ENCODE results near the gene PMP22.
"Not testable (repeated sequence)": the region's sequence is repeated elsewhere in the genome, so short reads cannot be mapped to it uniquely, and the experiment has no call there.

The PMP22 gene

DNA sequence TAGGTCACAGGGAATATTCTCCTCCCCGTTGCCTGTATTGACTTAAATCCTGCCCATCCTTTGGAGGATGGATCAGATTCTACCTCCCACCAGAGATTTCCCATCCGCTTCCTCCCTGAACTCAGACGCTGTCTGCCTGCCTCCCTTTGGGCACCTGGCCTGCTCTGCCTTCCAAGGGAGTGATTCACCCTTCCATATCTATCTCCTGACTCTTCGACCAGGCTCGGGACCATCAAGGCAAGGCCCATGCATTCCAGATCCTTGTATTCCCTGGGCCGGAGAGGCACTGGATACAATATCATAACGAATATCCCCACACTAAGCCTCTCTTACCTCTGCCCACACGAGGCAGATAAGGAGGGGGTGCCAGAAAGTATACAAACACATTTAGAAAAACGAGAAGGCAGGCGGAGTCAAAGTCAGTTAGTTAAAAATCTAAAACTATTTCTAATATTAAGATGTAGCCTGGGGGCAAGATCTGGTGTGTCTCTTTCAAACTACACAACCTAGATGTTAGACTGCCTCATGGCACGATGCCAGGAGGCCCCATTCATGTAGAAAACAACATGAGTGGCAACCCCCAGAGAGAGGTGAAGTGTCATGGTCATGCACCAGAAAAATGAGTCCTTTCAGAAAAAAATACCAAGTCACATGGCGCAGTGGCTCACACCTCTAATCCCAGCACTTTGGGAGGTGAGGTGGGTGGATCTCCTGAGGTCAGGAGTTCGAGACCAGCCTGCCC, 9.2 kb downstream of the PMP22 start:
- DNase-seq (ENCODE audit: low spot score), result no peak

DNA sequence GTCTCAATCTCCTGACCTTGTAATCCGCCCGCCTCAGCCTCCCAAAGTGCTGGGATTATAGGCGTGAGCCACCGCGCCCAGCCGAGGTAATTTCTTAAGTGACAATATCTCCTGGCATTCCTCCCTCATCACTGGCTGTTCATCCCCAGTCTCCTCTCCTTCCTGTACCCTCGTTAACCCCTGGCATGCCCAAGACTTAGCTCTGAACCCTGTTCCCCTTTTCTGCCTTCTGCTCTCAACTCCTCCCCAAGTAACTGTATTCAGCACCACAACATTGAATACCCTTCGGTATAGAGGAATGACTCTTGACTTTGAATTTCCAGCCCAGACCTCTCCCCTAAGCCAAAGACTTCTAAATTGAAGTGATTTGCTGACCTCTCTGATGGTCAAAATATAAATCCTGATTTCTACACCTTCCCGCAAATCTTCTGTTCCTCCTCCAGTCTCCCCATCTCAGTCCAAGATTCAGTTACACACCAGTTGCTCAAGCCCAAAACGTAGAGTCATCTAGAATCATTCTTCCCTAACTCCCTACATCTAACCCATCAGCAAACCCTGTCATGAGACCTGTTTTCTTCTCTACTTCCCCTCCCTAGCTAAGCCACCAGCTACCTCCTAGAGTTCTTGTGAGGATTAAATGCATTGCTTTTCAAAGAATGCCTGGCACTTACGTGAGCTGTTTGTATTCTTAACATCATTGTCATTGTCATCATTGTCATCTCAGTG, 14.8 kb downstream of the PMP22 start:
- no peak for DNase-seq (ENCODE audit: low spot score)

GRCh38 chr17:15249487-15249886, 15.6 kb downstream of the PMP22 start:
- no peak for DNase-seq (ENCODE audit: low spot score)

GRCh38 chr17:15247891-15248529, 17.1 kb downstream of the PMP22 start:
- peak; percentile 1 for DNase-seq (ENCODE audit: low spot score)

DNA sequence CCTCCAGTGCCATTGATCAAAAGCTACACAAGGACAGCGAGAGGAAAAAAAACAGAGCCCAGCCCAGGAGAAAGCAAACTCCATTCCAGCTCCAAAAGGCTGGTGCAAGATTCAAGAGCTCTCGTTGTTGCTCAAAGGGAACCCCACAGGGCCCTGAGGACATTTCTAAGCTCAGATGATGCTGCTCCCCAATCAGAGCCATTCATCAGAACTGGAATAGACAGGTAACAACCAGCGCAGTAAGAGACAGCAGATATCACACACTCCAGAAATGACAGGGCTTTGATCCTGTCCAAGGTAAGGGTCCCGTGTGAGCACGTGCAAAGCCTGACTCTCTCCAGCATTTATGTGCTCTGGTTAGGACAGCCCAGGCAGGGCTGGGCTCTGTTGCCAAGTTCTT, 20.1 kb downstream of the PMP22 start:
- DNase-seq (ENCODE audit: low spot score), result no peak

DNA sequence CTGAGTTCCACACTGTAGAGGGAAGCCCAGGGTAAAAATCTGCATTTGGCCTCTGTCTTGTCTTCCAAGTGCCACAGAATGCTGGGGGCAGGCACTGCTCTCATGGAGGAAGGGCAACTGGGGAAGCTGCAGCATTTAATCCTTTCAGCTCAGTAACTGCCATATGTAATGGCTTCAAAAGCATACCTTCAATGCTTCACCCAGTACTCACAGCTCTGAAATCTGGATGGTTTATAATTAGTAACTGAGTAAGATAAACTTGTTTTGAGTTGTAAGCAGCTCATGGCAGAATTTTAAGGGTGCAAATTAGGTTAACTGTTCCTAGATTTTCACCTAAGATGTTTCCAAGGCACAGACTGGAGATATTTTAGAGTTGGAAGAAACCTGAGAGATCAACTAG, 24.5 kb downstream of the PMP22 start:
- DNase-seq (ENCODE audit: low spot score), result no peak

DNA sequence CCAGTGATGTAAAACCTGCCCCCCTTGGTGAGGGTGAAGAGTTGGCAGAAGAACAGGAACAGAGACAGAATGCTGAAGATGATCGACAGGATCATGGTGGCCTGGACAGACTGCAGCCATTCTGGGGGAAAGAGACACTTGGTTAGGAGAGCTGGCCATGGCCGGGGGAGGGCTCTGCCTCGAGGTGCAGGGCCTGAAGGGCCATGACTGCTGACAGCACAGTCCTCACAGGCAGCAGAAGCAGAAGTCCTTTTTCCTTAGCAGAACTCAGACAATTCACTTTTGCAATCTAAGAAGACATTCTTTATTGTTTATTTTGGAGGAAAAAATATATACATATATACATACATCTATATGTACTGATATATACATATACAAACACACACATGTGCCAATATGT, 25.6 kb downstream of the PMP22 start:
- DNase-seq (ENCODE audit: low spot score), result no peak

GRCh38 chr17:15238676-15239422, 26.3 kb downstream of the PMP22 start:
- no peak for DNase-seq (ENCODE audit: low spot score)

GRCh38 chr17:15238057-15238456, 27.1 kb downstream of the PMP22 start:
- no peak for DNase-seq (ENCODE audit: low spot score)

DNA sequence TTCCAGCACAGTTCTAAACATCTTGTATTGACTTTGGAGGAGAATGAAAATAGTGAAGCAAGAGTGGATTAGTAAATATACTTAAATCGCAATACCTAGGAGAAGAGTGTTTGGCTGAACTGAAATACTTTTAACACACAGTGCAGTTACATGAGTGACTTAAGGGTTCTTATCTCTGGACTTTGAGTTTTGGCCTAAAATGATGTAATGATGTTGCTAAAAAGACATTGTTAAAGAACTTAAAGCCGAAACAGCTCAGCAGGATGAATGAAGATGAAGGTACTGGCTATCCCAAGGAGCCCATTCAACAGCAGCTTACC, 28.1 kb downstream of the PMP22 start:
- no peak for DNase-seq (ENCODE audit: low spot score)

GRCh38 chr17:15236281-15237105, 28.6 kb downstream of the PMP22 start:
- DNase-seq (ENCODE audit: low spot score), result no peak

DNA sequence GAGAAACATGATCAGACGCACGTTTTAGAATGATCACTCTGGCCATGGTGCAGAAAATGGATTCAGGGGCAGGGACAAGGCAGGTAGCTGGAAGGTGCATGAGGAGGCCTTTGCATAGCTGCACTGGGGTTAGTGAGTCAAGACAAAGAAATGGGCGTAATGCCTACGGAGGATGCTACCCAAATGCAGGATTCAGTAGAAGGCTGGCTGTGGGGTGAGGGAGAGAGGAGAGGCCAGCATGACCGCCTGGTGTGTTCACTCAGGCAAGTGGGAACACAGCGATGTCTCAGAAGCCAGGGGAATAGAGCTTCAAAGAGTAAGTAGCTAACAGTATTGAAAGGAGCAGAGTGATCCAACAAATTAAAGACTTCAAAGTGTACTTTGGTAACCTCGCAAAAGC, 31.2 kb downstream of the PMP22 start:
- no peak for DNase-seq (ENCODE audit: low spot score)

DNA sequence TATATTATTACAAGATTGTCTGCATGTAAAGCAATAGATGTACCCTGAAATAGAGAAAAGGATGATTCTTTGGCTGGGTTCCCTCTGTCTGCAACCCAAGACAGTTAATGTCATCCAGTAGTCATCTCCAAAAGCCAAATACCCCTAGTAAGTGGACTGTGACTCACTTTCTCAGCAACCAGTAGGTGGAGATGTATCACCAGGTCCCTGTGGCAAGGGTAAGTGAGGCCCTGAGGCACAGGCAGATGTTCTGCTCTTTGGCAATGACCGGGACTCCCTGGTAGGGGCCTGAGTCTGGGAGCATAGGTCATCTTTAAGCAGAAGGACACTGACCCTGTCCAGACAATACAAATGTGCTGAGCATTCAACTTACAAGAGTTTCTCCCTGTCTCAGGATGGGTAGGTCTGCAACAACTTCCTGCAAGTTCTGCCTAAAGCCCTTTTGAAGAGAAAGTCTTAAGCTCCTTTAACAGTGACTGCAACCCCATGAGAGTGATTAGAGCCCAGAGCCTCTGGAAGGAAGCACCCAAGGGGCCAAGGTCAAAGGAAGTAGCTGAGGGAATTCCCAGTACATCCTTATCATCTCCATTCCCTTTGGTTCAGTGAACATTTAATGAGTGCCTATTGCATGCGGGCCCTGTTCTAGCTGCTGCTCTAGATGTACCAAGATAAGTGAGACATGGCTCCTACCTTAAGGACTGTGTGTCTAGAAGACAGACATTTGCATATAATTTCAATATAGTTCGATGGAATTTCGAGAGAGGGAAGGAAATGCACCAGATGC, 31.9 kb downstream of the PMP22 start:
- DNase-seq (ENCODE audit: low spot score), result peak; percentile 2

DNA sequence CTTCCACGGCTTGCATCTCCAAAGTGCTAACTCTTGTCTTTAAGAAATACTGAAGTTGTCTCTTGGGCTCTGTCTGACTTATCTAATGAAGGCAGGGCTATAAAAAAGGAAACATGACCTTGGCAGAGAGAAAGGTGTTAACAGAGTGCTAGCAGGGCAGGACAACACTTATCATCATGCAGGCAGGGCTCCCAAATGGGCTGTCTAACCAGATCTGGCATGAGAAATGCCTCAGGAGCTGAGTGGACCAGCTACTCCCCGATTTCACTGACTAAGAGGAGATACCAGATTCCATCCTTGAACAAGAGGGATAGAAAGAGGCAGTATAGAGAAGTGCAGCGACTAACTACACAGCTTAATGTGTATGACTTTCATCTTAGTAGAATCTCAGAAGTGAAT, 32.6 kb downstream of the PMP22 start:
- no peak for DNase-seq (ENCODE audit: low spot score)

DNA sequence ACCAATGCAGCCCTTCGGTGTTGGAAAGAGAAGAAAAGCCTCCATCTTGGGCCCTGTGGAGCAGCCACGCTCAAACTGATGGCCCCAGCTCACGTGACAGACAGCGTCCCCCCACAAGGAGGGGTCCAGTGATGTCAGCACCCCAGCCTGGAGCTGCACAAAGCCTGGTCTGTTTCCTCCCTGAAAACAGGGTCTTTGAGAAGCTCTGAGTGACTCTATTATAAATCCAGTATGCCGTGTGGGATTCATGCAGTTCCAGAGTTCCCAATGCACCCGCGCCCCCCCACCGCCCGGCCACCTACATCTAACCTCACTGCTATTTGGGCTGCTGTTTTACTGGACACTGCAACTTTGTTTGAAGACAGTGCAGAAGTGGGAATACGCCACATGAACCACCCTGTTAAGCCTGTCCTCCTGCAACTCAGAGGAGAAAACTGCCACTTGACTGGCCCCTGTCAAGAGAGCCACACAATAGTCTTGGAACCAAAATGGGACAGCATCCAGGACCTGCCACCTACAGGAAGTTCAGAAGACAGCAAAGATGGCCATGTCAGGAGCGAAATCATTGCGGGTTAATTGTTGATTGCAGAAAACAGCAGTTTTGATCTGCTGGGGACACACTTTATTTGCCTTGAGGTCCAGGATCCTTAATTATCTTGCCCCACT, 33.1 kb downstream of the PMP22 start:
- no peak for DNase-seq (ENCODE audit: low spot score)

GRCh38 chr17:15230866-15231265, 34.3 kb downstream of the PMP22 start:
- DNase-seq (ENCODE audit: low spot score), result no peak

- not testable (repeated sequence) for DNase-seq (ENCODE audit: low spot score)
These were observed 43.3 kb downstream of the PMP22 start for GRCh38 chr17:15221827-15222226.

- DNase-seq (ENCODE audit: low spot score), result no peak
These were observed 44.3 kb downstream of the PMP22 start for GRCh38 chr17:15220785-15221184.

DNA sequence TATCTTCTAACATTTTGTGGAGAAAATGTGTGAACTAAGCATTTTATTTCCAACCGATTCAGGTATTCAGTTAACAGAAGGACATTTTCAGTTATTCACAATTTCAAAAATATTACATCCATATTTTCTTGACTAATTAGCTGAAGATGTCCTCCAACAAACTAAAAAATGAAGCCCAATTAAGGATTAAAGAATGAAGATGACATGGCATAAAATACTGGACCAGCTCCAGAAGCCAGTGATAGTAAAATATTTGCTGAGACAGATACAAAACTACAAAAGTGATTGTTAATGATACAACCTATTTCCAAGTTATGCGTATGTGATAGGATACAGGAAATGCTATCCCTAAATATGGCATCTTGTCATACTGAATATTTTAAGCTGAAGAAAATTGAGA, 48.6 kb downstream of the PMP22 start:
- DNase-seq (ENCODE audit: low spot score), result no peak

- peak; percentile 15 for DNase-seq (ENCODE audit: low spot score)
These were observed 51.6 kb downstream of the PMP22 start for GRCh38 chr17:15213381-15214087.

Measured in NAMALWA (cell line).